GM11168 (cell line): Measurements from ENCODE around the gene ZNF219.

Experiments used
- in situ Hi-C: fragments of 300-500 bp; cut with MboI; formaldehyde crosslinking; loops from one replicate; pipeline ENCODE4 v1.12.0; 2022; ENCODE audit warnings: low sequenced_read_pairs; ENCODE audit not compliant: unreplicated experiment

ZNF219 gene

GRCh38 chr14:21102521-21103410 is 4.3 kb upstream of the ZNF219 start:
- in situ Hi-C loops, result no loop called here

GRCh38 chr14:21101802-21102413 is 3.5 kb upstream of the ZNF219 start:
- in situ Hi-C loops, result no loop called here

- in situ Hi-C loops, result no loop called here
These were observed 2.5 kb upstream of the ZNF219 start, which contains the start of gene TMEM253 for GRCh38 chr14:21100931-21101330. TSS of gene TMEM253 (plus strand) at chr14:21101066. CDS start at chr14:21101344, 278 bp downstream.

- in situ Hi-C loops, result loop anchor here (10.0 kb wide), 1 partner anchor 85 kb away; no protein-coding TSS in a partner anchor
These were observed 1.1 kb upstream of the ZNF219 start for GRCh38 chr14:21099596-21099985.

GRCh38 chr14:21098892-21099595 is 589 bp upstream of the ZNF219 start:
- in situ Hi-C loops, result loop anchor here (10.0 kb wide), 1 partner anchor 84 kb away; no protein-coding TSS in a partner anchor

- in situ Hi-C loops, result loop anchor here (10.0 kb wide), 1 partner anchor 83 kb away; no protein-coding TSS in a partner anchor
These were observed 799 bp downstream of the ZNF219 start for GRCh38 chr14:21097636-21098075.

- in situ Hi-C loops, result loop anchor here (10.0 kb wide), 1 partner anchor 82 kb away; no protein-coding TSS in a partner anchor
These were observed 1.3 kb downstream of the ZNF219 start for GRCh38 chr14:21096978-21097635.

GRCh38 chr14:21096438-21096837 is 2.0 kb downstream of the ZNF219 start:
- in situ Hi-C loops, result loop anchor here (10.0 kb wide), 1 partner anchor 82 kb away; no protein-coding TSS in a partner anchor

GRCh38 chr14:21095430-21096205 is 2.8 kb downstream of the ZNF219 start:
- in situ Hi-C loops, result loop anchor here (10.0 kb wide), 1 partner anchor 81 kb away; no protein-coding TSS in a partner anchor

- in situ Hi-C loops, result loop anchor here (10.0 kb wide), 1 partner anchor 79 kb away; no protein-coding TSS in a partner anchor
These were observed 4.4 kb downstream of the ZNF219 start for GRCh38 chr14:21093769-21094681.

GRCh38 chr14:21093018-21093417 is 5.4 kb downstream of the ZNF219 start:
- in situ Hi-C loops, result loop anchor here (10.0 kb wide), 1 partner anchor 78 kb away; no protein-coding TSS in a partner anchor

- in situ Hi-C loops, result loop anchor here (10.0 kb wide), 1 partner anchor 78 kb away; no protein-coding TSS in a partner anchor
These were observed 6.0 kb downstream of the ZNF219 start for GRCh38 chr14:21092273-21093011.

- in situ Hi-C loops, result loop anchor here (10.0 kb wide), 1 partner anchor 77 kb away; no protein-coding TSS in a partner anchor
These were observed 6.6 kb downstream of the ZNF219 start for GRCh38 chr14:21091821-21092272.

GRCh38 chr14:21090940-21091663 is 7.4 kb downstream of the ZNF219 start:
- in situ Hi-C loops, result loop anchor here (10.0 kb wide), 1 partner anchor 76 kb away; no protein-coding TSS in a partner anchor

GRCh38 chr14:21090194-21090939 is 8.1 kb downstream of the ZNF219 start:
- in situ Hi-C loops, result loop anchor here (10.0 kb wide), 1 partner anchor 76 kb away; no protein-coding TSS in a partner anchor

GRCh38 chr14:21089877-21090193 is 8.6 kb downstream of the ZNF219 start:
- in situ Hi-C loops, result loop anchor here (10.0 kb wide), 1 partner anchor 75 kb away; no protein-coding TSS in a partner anchor
